GM12878 (cell line): Measurements from ENCODE around the gene BANP.

Source experiments
- CHD4 ChIP-seq: fragments of 200-600 bp; sonication (generic); IDR thresholded peaks from 2 replicates; pipeline ENCODE4 v1.6.1; 2016; ENCODE audit warnings: mild to moderate bottlenecking
- FOXM1 ChIP-seq: IDR thresholded peaks from 2 replicates; pipeline ENCODE4 v1.6.1; 2012; ENCODE audit warnings: low read depth, mild to moderate bottlenecking, inconsistent platforms, low read length, moderate library complexity
- POLR2A ChIP-seq: IDR thresholded peaks from 2 replicates; pipeline ENCODE4 v1.6.1; 2011; ENCODE audit warnings: low read depth, mild to moderate bottlenecking, low read length
- POLR2AphosphoS5 ChIP-seq: IDR thresholded peaks from 2 replicates; pipeline ENCODE4 v1.6.1; 2011; ENCODE audit warnings: mild to moderate bottlenecking, low read length, inconsistent platforms
- RAD21 ChIP-seq: IDR thresholded peaks from 2 replicates; pipeline ENCODE4 v1.6.1; 2011; ENCODE audit warnings: mild to moderate bottlenecking, low read depth, low read length, moderate library complexity; ENCODE audit not compliant: insufficient read depth
- RCOR1 ChIP-seq: conservative IDR thresholded peaks from 2 replicates; pipeline ENCODE4 v1.6.1; 2012; ENCODE audit warnings: low read depth, low read length, improper control_type of control experiment
- TF ChIP-seq, protein P1 (sequence below), 3 experiments: IDR thresholded peaks in 2 of 3; conservative IDR thresholded peaks in 1 of 3; 2 replicates each; pipeline ENCODE4 v1.5.1; 2011; ENCODE audit warnings: low read depth in 3 of 3, low read length in 3 of 3, mild to moderate bottlenecking in 3 of 3, control low read depth in 2 of 3, moderate library complexity in 2 of 3, inconsistent platforms in 1 of 3, mixed read lengths in 1 of 3; ENCODE audit not compliant: control insufficient read depth in 2 of 3, insufficient read depth in 1 of 3; ENCODE audit errors: extremely low read depth in 1 of 3

DNA sequence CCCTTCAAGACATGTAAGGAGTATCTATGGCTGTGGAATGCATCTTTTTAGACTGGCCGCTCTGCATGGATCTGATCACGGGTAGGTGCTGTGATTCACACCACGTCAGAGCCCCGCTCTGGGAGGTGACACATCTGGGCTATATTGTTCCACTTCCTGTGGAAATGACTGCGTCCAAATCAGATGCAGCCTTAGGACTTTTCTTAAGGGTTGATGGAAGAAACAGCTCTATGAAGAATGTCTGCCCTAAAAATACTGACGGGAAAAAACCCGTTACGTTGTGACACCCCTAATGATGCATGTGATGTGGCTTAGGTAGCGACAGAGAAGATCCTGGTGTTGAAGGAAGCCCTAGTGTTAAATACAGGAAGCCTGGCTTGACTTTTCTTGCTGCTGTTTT lies 12.2 kb downstream of the BANP start:
- no peak for TF ChIP-seq RCOR1
- no peak for TF ChIP-seq FOXM1
- TF ChIP-seq, protein P1, sequence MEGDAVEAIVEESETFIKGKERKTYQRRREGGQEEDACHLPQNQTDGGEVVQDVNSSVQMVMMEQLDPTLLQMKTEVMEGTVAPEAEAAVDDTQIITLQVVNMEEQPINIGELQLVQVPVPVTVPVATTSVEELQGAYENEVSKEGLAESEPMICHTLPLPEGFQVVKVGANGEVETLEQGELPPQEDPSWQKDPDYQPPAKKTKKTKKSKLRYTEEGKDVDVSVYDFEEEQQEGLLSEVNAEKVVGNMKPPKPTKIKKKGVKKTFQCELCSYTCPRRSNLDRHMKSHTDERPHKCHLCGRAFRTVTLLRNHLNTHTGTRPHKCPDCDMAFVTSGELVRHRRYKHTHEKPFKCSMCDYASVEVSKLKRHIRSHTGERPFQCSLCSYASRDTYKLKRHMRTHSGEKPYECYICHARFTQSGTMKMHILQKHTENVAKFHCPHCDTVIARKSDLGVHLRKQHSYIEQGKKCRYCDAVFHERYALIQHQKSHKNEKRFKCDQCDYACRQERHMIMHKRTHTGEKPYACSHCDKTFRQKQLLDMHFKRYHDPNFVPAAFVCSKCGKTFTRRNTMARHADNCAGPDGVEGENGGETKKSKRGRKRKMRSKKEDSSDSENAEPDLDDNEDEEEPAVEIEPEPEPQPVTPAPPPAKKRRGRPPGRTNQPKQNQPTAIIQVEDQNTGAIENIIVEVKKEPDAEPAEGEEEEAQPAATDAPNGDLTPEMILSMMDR (IDR thresholded peaks at IDR 0.05 in 2 of 3, conservative IDR thresholded peaks at IDR 0.05 in 1 of 3; ENCODE audit: control insufficient read depth in 2 of 3, extremely low read depth in 1 of 3, insufficient read depth in 1 of 3, low read depth in 3 of 3, low read length in 3 of 3), result no peak
- no peak for TF ChIP-seq RAD21
- no peak for TF ChIP-seq CHD4
- TF ChIP-seq POLR2A, result no peak
- TF ChIP-seq POLR2AphosphoS5, result no peak
